ENCODE measurements around the gene MED28.

MED28 gene

GRCh38 chr4:17682222-17682566, 67.8 kb downstream of the MED28 start:
- Histone ChIP-seq H3K79me1 (replicated peaks; ENCODE audit: low read length, poor library complexity, severe bottlenecking) (no peaks in the 10 kb centered on the region), H3K14ac (ENCODE audit: low read length in 2 of 2) (no peak overlapping the region), H3K36me3 (ENCODE audit: control insufficient read depth in 1 of 2, insufficient read depth in 2 of 2, low read depth in 1 of 2, low read length in 2 of 2) (no peaks in the 10 kb centered on the region), H3K9ac (ENCODE audit: low read length) (no peak overlapping the region), H2AFZ (ENCODE audit: low read depth, low read length) (no peak overlapping the region), H3K4ac (ENCODE audit: low read depth in 1 of 2, low read length in 2 of 2) (no peak overlapping the region), H3K23ac (ENCODE audit: low read length in 2 of 2) (no peak overlapping the region), H2BK120ac (ENCODE audit: low read depth, low read length) (no peak overlapping the region), H2AK5ac (ENCODE audit: low read length, severe bottlenecking) (no peak overlapping the region), H4K91ac (ENCODE audit: low read length) (no peak overlapping the region), H3K4me3 (ENCODE audit: insufficient read depth in 1 of 2, low read depth in 1 of 2, low read length in 2 of 2) (no peak overlapping the region), H2BK15ac (ENCODE audit: low read depth, poor library complexity, severe bottlenecking) (no peak overlapping the region), H2BK12ac (ENCODE audit: low read length in 2 of 2) (no peak overlapping the region), H3K27ac (ENCODE audit: low read length, poor library complexity, severe bottlenecking) (no peak overlapping the region), H3K27me3 (ENCODE audit: control insufficient read depth in 1 of 2, insufficient read depth in 1 of 2, low read length in 2 of 2) (peaks cover 0 to 4% of the 10 kb centered on the region in 2 experiments), H3K4me2 (ENCODE audit: low read length, poor library complexity, severe bottlenecking) (no peak overlapping the region), H3K18ac (ENCODE audit: low read depth in 1 of 2, low read length in 2 of 2) (no peak overlapping the region), H3K4me1 (ENCODE audit: control insufficient read depth, insufficient read depth, low read depth, low read length) (no peaks in the 10 kb centered on the region), H2BK5ac (ENCODE audit: low read depth, low read length, poor library complexity, severe bottlenecking) (no peak overlapping the region), H4K8ac (ENCODE audit: low read length) (no peak overlapping the region), H3K9me3 (ENCODE audit: control insufficient read depth, low read length) (no peaks in the 10 kb centered on the region)
- WGBS: 91% methylated on average over 1 of the region's 2 CpGs
- DNase-seq: no peak
